Head of caudate nucleus (tissue), 42 donors: Measurements from ENCODE around the gene MFN2.

Experiments
- DNase-seq, 42 donors: peaks; one replicate each; pipeline versions ENCODE4 v3.0.0 to v3.0.0-alpha.2; 2020 to 2021; ENCODE audit warnings: mixed read lengths in 7 of 42
- intact Hi-C: fragments of 100-400 bp; cut with DNase I; formaldehyde crosslinking; loops from one replicate; pipeline ENCODE4 v1.15.0; 2022

MFN2 gene

GRCh38 chr1:12057382-12057781 lies 77.1 kb downstream of the MFN2 start:
- no peak for DNase-seq
- intact Hi-C loops, result no loop called here

- no peak for DNase-seq
- intact Hi-C loops, result no loop called here
Measured at GRCh38 chr1:12057940-12058687, 77.9 kb downstream of the MFN2 start.

- intact Hi-C loops, result no loop called here
- no peak for DNase-seq
Measured at GRCh38 chr1:12059226-12059625, 79.0 kb downstream of the MFN2 start.

- intact Hi-C loops, result no loop called here
- DNase-seq, result no peak
Measured at GRCh38 chr1:12059722-12060464, 79.6 kb downstream of the MFN2 start.

GRCh38 chr1:12060500-12060899 lies 80.3 kb downstream of the MFN2 start:
- no peak for DNase-seq
- intact Hi-C loops, result no loop called here
